Measurements from ENCODE around the gene SPATA13. TPM values are rescaled to one million over a fixed set of nuclear protein-coding genes. Genes with fewer than 3 reads are reported as not detected.
A peak's percentile ranks its signal among the peaks of the same experiment; 100 is the strongest.

Gene SPATA13
- total RNA-seq, 1 experiment from 2014 or later = 14.1 TPM

DNA sequence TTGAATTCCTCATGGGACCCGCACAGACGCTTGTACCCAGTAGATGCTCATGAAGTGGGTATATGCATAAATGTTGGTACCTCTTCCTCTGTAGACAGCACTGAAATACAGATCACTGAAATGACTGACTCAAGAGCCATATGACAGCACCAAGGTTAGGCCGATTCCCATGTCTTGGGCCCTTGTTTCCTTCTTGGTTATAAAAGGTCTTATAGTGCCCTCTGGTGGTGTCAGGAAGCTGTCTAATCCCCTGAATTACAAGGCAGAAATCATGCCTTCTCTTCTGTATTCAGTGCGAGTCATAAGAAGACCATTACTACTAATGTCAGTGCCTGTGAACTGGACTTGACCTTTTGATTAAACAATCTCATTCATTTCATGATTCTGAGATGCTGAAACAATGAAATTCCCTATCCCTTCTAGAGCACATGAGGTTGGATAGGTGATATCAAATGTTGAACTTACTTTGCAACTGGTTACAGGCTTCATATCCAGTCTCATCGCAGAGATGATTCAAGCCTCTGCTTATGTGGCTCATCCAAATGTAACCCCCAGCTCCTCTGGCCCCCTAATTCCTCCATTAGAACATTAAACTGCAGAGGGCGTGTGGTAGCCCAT, 59.7 kb downstream of the SPATA13 start:
- H2AK5ac ChIP-seq (ENCODE audit: insufficient read length, low read length) = no peak overlapping the region
- peak; percentile 47 for DNase-seq
- no peak overlapping the region for H3K9ac ChIP-seq (ENCODE audit: extremely low read depth, insufficient read length, low read length)
- H2BK5ac ChIP-seq (ENCODE audit: insufficient read length, low read length) = no peak overlapping the region
- H3K23me2 ChIP-seq (ENCODE audit: insufficient read length, low read depth, low read length, poor library complexity, severe bottlenecking) = no peaks in the 10 kb centered on the region
- no peaks in the 10 kb centered on the region for H3K9me3 Mint-ChIP-seq
- no peak overlapping the region for H4K91ac ChIP-seq (ENCODE audit: insufficient read length, low read depth, low read length)
- H3K27ac Mint-ChIP-seq = peak overlapping the region in 1 of 3 experiments; percentile 12; a peak in 3 of 7 replicates
- H3T11ph ChIP-seq (ENCODE audit: low read length) = no peak overlapping the region
- no peaks in the 10 kb centered on the region for H3K9me3 ChIP-seq (ENCODE audit: control insufficient read depth, low read depth, low read length)
- H3K4ac ChIP-seq (ENCODE audit: low read depth, low read length) = no peak overlapping the region
- TF ChIP-seq, protein P1, sequence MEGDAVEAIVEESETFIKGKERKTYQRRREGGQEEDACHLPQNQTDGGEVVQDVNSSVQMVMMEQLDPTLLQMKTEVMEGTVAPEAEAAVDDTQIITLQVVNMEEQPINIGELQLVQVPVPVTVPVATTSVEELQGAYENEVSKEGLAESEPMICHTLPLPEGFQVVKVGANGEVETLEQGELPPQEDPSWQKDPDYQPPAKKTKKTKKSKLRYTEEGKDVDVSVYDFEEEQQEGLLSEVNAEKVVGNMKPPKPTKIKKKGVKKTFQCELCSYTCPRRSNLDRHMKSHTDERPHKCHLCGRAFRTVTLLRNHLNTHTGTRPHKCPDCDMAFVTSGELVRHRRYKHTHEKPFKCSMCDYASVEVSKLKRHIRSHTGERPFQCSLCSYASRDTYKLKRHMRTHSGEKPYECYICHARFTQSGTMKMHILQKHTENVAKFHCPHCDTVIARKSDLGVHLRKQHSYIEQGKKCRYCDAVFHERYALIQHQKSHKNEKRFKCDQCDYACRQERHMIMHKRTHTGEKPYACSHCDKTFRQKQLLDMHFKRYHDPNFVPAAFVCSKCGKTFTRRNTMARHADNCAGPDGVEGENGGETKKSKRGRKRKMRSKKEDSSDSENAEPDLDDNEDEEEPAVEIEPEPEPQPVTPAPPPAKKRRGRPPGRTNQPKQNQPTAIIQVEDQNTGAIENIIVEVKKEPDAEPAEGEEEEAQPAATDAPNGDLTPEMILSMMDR (conservative IDR thresholded peaks at IDR 0.05) = peak; percentile 83
- no peak overlapping the region for H3K18ac ChIP-seq (ENCODE audit: insufficient read length, low read depth, low read length)
- H4K8ac ChIP-seq (replicated peaks; ENCODE audit: insufficient read length, low read depth, low read length) = no peak overlapping the region
- no peak overlapping the region for H2BK120ac ChIP-seq (ENCODE audit: low read depth, low read length, poor library complexity, severe bottlenecking)
- no peak overlapping the region for H3K14ac ChIP-seq (ENCODE audit: insufficient read depth, low read length)
- H3K56ac ChIP-seq (ENCODE audit: insufficient read length, low read depth, low read length) = no peak overlapping the region
- no peak overlapping the region for H3K23ac ChIP-seq (ENCODE audit: insufficient read length, low read depth, low read length)
- no peak overlapping the region for H3K4me3 Mint-ChIP-seq
- H3K4me1 ChIP-seq (ENCODE audit: insufficient read depth, low read length) = peaks cover 8% of the 10 kb centered on the region; the same call in 1 of the 2 replicates
- peaks cover 29 to 34% of the 10 kb centered on the region in 2 experiments for H3K4me1 Mint-ChIP-seq
- no peak overlapping the region for H4K5ac ChIP-seq (ENCODE audit: insufficient read length, low read depth, low read length)
- H4K20me1 ChIP-seq (ENCODE audit: control insufficient read depth, insufficient read depth, insufficient read length) = no peaks in the 10 kb centered on the region
- no peaks in the 10 kb centered on the region; a peak in 1 of 7 replicates for H3K36me3 Mint-ChIP-seq (ENCODE audit: insufficient read depth in 1 of 3, low read depth in 3 of 3)
- H2BK20ac ChIP-seq (ENCODE audit: low read depth, low read length, poor library complexity, severe bottlenecking) = no peak overlapping the region
- H2BK15ac ChIP-seq (ENCODE audit: low read depth, low read length) = no peak overlapping the region
- H3K27ac ChIP-seq (ENCODE audit: insufficient read length, low read depth, low read length) = no peak overlapping the region
- H3K27me3 Mint-ChIP-seq (ENCODE audit: low read depth) = no peaks in the 10 kb centered on the region
- no peak overlapping the region for H3K4me2 ChIP-seq (ENCODE audit: insufficient read depth, insufficient read length, low read length)
- no peak overlapping the region for H2BK12ac ChIP-seq (ENCODE audit: insufficient read length, low read depth, low read length)
- peaks cover 4% of the 10 kb centered on the region; the same call in 1 of the 2 replicates for H3K79me2 ChIP-seq (ENCODE audit: insufficient read depth, low read length)
- no peaks in the 10 kb centered on the region for H3K27me3 ChIP-seq (ENCODE audit: insufficient read depth, low read length)
- H3K79me1 ChIP-seq (ENCODE audit: insufficient read depth, low read depth, low read length, poor library complexity, severe bottlenecking) = no peaks in the 10 kb centered on the region
- WGBS (ENCODE audit: extremely low coverage, insufficient read length, low lambda C conversion rate) = no CpG with 5 or more reads among the region's 6 CpGs
- H2AFZ ChIP-seq (ENCODE audit: low read length) = no peak overlapping the region

All from H9 (cell line).